K562 (cell line): ENCODE measurements around the gene ARL8A. TPM values are rescaled to one million over a fixed set of nuclear protein-coding genes. Genes with fewer than 3 reads are reported as not detected.
A peak's percentile ranks its signal among the peaks of the same experiment; 100 is the strongest.

Source experiments
- ARID1B ChIP-seq: fragments of 450-650 bp; IDR thresholded peaks from 2 replicates; pipeline ENCODE4 v1.6.1; 2016; ENCODE audit warnings: antibody characterized with exemption, mild to moderate bottlenecking, inconsistent platforms
- ARNT ChIP-seq, 2 experiments: fragments of 450-650 bp; IDR thresholded peaks; 2 replicates each; pipeline ENCODE4 v1.6.1; 2016; ENCODE audit warnings: mild to moderate bottlenecking in 1 of 2
- CHD1 ChIP-seq: fragments of 200-600 bp; sonication (generic); IDR thresholded peaks from one replicate; pipeline ENCODE4 v1.6.1; 2012; ENCODE audit warnings: mild to moderate bottlenecking, moderate library complexity, low read length, inconsistent platforms
- DNMT1 ChIP-seq: fragments of 450-650 bp; IDR thresholded peaks from 2 replicates; pipeline ENCODE4 v1.6.1; 2016; ENCODE audit warnings: antibody characterized with exemption, mild to moderate bottlenecking
- ESRRB ChIP-seq: fragments of 250-450 bp; sonication (Bioruptor Pico); IDR thresholded peaks from 2 replicates; pipeline ENCODE4 v1.5.0; 2020; ENCODE audit warnings: mild to moderate bottlenecking, moderate library complexity, borderline replicate concordance
- ETV5 ChIP-seq: sonication (generic); formaldehyde crosslinking; IDR thresholded peaks from 2 replicates; pipeline ENCODE4 v1.4.0; 2020; ENCODE audit warnings: low read depth, mild to moderate bottlenecking, missing genetic modification reagents
- POLR2A ChIP-seq: fragments of 450-650 bp; conservative IDR thresholded peaks from 2 replicates; pipeline ENCODE4 v1.6.1; 2016
- RBM25 ChIP-seq: fragments of 200-400 bp; formaldehyde crosslinking; IDR thresholded peaks from 2 replicates; pipeline ENCODE4 v1.6.1; 2018; ENCODE audit warnings: low read length, low read depth, moderate library complexity; ENCODE audit not compliant: severe bottlenecking
- TEAD1 ChIP-seq, 2 experiments: fragments of 450-650 bp in 1 of 2; sonication (generic) in 1 of 2; formaldehyde crosslinking; IDR thresholded peaks; 2 replicates each; pipeline versions ENCODE4 v1.4.0 to v1.8.0; 2020 to 2022; ENCODE audit warnings: mild to moderate bottlenecking in 2 of 2, missing genetic modification reagents in 1 of 2
- XRCC4 ChIP-seq: IDR thresholded peaks from one replicate; pipeline ENCODE4 v1.6.1; 2011; ENCODE audit not compliant: insufficient read depth, insufficient read length; ENCODE audit errors: extremely low read depth
- ZNF143 ChIP-seq: sonication (generic); formaldehyde crosslinking; IDR thresholded peaks from 2 replicates; pipeline ENCODE4 v1.9.0; 2022; ENCODE audit warnings: mild to moderate bottlenecking, missing genetic modification reagents
- ZNF175 ChIP-seq: fragments of 200-800 bp; sonication (Bioruptor generic); IDR thresholded peaks from 2 replicates; pipeline ENCODE4 v1.6.1; 2016; ENCODE audit warnings: low read depth, mild to moderate bottlenecking, missing genetic modification characterization, missing compliant biosample characterization
- ZNF445 ChIP-seq: fragments of 250-450 bp; sonication (Bioruptor Pico); IDR thresholded peaks from 2 replicates; pipeline ENCODE4 v1.4.0; 2020; ENCODE audit warnings: low read depth, mild to moderate bottlenecking, moderate library complexity
- ZNF699 ChIP-seq: fragments of 250-450 bp; sonication (Bioruptor Pico); IDR thresholded peaks from 2 replicates; pipeline ENCODE4 v1.8.0; 2021; ENCODE audit warnings: mild to moderate bottlenecking, moderate library complexity; ENCODE audit not compliant: insufficient replicate concordance
- polyA plus RNA-seq, 8 experiments: library from polyadenylated mRNA; depleted of rRNA in 4 of 8; stranded (reverse) in 5 of 8; unstranded in 3 of 8; fragments of >200 nt; fragmentation: Nextera tagmentation in 2 of 8; fragmentation: Illumina TruSeq in 1 of 8; extraction: Ambion mirVana in 2 of 8; extraction: Trizol in 1 of 8; gene quantifications; 2 replicates each; pipeline versions ENCODE4 v1.2.1 to v1.2.3, GENCODE V29; 2011 to 2014; ENCODE audit warnings: inconsistent platforms in 1 of 8, missing spikeins in 1 of 8
- total RNA-seq, 7 experiments: library from RNA; depleted of rRNA in 6 of 7; stranded (reverse); fragments of >200 nt in 6 of 7; fragmentation: Illumina TruSeq in 2 of 7; extraction: Trizol in 2 of 7; gene quantifications; 2 replicates each; pipeline versions ENCODE4 v1.2.1 to v1.2.3, GENCODE V29; 2011 to 2021; ENCODE audit warnings: low replicate concordance in 1 of 7
- TF ChIP-seq, protein P1 (sequence below): IDR thresholded peaks from 3 replicates; pipeline ENCODE4 v1.6.1; 2011; ENCODE audit warnings: borderline replicate concordance, mild to moderate bottlenecking; ENCODE audit not compliant: insufficient read length, insufficient read depth
- TF ChIP-seq, protein P2 (sequence below): IDR thresholded peaks from 2 replicates; pipeline ENCODE4 v1.6.1; 2014; ENCODE audit warnings: antibody characterized with exemption
- TF ChIP-seq, protein P3 (sequence below), 2 experiments: IDR thresholded peaks in 1 of 2; conservative IDR thresholded peaks in 1 of 2; 2 replicates each; pipeline ENCODE4 v1.6.1; 2016; ENCODE audit warnings: low read depth in 2 of 2, mild to moderate bottlenecking in 1 of 2, missing compliant biosample characterization in 1 of 2, missing genetic modification characterization in 1 of 2, moderate library complexity in 1 of 2
- TF ChIP-seq, protein P4 (sequence below): fragments of 450-650 bp; formaldehyde crosslinking; IDR thresholded peaks from 2 replicates; pipeline ENCODE4 v1.4.0; 2020; ENCODE audit warnings: mild to moderate bottlenecking, moderate library complexity
- TF ChIP-seq, protein P5 (sequence below): fragments of 450-650 bp; formaldehyde crosslinking; IDR thresholded peaks from 2 replicates; pipeline ENCODE4 v1.4.0; 2020; ENCODE audit warnings: mild to moderate bottlenecking, moderate library complexity

The ARL8A gene
- total and polyA plus RNA-seq, 9 of the 15 experiments (the other 6 are each of a cell fraction or from before 2014, with no cell fraction given), result 0.17 to 27.3 (median 15.6) TPM

DNA sequence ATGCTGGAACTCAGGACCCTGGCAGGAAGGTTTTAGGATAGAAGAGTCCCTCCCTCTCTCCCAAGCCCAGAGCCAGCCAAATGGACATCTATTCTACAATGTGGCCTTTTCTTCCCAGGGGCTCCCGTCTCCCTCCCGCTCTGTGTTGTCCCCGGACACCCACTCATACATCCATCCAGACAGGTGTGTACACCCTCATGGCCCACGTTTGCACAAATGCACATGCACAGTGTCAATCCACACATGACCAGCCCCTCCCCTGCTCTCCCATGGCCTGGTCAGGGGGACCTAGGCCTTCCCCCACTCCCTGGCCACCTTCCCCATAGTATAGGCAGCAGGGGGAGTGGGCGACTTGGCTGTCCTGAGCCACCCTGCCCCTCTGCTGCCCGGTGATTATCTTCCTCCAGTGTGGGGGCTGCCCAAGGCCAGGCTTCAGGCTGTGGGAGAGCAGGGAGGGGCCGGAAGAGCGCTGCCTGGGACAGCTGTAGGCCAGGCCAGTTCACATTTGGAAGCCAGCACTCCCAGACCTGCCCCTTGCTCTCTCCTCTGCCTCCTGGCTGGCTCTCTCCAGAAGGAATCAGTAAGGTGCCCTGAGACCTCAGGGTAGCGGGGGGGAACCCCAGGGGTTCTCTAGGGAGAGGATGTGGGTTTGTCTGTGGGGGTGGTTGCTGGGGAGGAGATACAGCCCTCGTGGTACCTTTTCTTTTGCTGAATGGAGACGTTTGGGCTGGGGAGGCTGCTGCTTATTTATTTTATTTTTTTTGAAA is 19.9 kb upstream of the ARL8A start (continued):
- TF ChIP-seq ZNF175 (CRISPR knock-in tag) (no peak; the same call in 1 of the 2 replicates), XRCC4 (no peak), ESRRB (CRISPR knock-in tag) (no peak), ARNT (IDR thresholded peaks at IDR 0.05) (no peak), RBM25 (no peak), ARID1B (peak; percentile 80), ZNF445 (no peak), ETV5 (peak; percentile 74; the same call in 1 of the 2 replicates), POLR2A (peak; percentile 91), ZNF699 (CRISPR knock-in tag) (no peak), DNMT1 (no peak), ZNF143 (CRISPR knock-in tag) (no peak), TEAD1 (CRISPR knock-in tag; IDR thresholded peaks at IDR 0.05) (no peak), CHD1 (no peak)
- TF ChIP-seq, protein P1, sequence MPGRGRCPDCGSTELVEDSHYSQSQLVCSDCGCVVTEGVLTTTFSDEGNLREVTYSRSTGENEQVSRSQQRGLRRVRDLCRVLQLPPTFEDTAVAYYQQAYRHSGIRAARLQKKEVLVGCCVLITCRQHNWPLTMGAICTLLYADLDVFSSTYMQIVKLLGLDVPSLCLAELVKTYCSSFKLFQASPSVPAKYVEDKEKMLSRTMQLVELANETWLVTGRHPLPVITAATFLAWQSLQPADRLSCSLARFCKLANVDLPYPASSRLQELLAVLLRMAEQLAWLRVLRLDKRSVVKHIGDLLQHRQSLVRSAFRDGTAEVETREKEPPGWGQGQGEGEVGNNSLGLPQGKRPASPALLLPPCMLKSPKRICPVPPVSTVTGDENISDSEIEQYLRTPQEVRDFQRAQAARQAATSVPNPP, result no peak
- TF ChIP-seq, protein P2, sequence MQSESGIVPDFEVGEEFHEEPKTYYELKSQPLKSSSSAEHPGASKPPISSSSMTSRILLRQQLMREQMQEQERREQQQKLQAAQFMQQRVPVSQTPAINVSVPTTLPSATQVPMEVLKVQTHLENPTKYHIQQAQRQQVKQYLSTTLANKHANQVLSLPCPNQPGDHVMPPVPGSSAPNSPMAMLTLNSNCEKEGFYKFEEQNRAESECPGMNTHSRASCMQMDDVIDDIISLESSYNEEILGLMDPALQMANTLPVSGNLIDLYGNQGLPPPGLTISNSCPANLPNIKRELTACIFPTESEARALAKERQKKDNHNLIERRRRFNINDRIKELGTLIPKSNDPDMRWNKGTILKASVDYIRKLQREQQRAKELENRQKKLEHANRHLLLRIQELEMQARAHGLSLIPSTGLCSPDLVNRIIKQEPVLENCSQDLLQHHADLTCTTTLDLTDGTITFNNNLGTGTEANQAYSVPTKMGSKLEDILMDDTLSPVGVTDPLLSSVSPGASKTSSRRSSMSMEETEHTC, result no peak
- TF ChIP-seq, protein P3, sequence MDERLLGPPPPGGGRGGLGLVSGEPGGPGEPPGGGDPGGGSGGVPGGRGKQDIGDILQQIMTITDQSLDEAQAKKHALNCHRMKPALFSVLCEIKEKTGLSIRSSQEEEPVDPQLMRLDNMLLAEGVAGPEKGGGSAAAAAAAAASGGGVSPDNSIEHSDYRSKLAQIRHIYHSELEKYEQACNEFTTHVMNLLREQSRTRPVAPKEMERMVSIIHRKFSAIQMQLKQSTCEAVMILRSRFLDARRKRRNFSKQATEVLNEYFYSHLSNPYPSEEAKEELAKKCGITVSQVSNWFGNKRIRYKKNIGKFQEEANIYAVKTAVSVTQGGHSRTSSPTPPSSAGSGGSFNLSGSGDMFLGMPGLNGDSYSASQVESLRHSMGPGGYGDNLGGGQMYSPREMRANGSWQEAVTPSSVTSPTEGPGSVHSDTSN (CRISPR knock-in tag; IDR thresholded peaks at IDR 0.05; ENCODE audit: low read depth), result no peak
- TF ChIP-seq, protein P3 (tag; conservative IDR thresholded peaks at IDR 0.05; ENCODE audit: low read depth), result no peak
- TF ChIP-seq, protein P4, sequence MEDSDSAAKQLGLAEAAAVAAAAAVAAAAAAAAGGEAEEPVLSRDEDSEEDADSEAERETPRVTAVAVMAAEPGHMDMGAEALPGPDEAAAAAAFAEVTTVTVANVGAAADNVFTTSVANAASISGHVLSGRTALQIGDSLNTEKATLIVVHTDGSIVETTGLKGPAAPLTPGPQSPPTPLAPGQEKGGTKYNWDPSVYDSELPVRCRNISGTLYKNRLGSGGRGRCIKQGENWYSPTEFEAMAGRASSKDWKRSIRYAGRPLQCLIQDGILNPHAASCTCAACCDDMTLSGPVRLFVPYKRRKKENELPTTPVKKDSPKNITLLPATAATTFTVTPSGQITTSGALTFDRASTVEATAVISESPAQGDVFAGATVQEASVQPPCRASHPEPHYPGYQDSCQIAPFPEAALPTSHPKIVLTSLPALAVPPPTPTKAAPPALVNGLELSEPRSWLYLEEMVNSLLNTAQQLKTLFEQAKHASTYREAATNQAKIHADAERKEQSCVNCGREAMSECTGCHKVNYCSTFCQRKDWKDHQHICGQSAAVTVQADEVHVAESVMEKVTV, result no peak
- TF ChIP-seq, protein P5, sequence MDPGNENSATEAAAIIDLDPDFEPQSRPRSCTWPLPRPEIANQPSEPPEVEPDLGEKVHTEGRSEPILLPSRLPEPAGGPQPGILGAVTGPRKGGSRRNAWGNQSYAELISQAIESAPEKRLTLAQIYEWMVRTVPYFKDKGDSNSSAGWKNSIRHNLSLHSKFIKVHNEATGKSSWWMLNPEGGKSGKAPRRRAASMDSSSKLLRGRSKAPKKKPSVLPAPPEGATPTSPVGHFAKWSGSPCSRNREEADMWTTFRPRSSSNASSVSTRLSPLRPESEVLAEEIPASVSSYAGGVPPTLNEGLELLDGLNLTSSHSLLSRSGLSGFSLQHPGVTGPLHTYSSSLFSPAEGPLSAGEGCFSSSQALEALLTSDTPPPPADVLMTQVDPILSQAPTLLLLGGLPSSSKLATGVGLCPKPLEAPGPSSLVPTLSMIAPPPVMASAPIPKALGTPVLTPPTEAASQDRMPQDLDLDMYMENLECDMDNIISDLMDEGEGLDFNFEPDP (CRISPR knock-in tag), result no peak
